WTC11 (cell line): ENCODE results near the gene ADAM33. TPM values are rescaled to one million over a fixed set of nuclear protein-coding genes. Genes with fewer than 3 reads are reported as not detected.

Experiments
- ATAC-seq: fragments of 200-7000 bp; cut with Tn5 transposase; 2 replicates; pipeline ENCODE4 v1.10.0; 2021; ENCODE audit warnings: mild to moderate bottlenecking, moderate library complexity
- CTCF ChIA-PET: fragments of 300-600 bp; sonication (Branson Sonifier 250); formaldehyde crosslinking; loops from one replicate; lab custom pipeline; 2021; ENCODE audit warnings: antibody characterized with exemption; lab: Charles Lee
- POLR2A ChIA-PET: fragments of 350-600 bp; sonication (Branson Sonifier 250); formaldehyde crosslinking; loops from one replicate; lab custom pipeline; 2021; ENCODE audit warnings: antibody characterized with exemption; lab: Charles Lee
- DNase-seq: peaks from one replicate; pipeline ENCODE4 v3.0.0; 2021; ENCODE audit warnings: low spot score
- H3K27ac Mint-ChIP-seq: 2 replicates; pipeline ENCODE4 v1.8.0; 2021; ENCODE audit warnings: mixed read lengths
- H3K27me3 Mint-ChIP-seq: 2 replicates; pipeline ENCODE4 v1.8.0; 2021; ENCODE audit warnings: low read depth, mild to moderate bottlenecking, moderate library complexity, mixed read lengths
- H3K36me3 Mint-ChIP-seq: 2 replicates; pipeline ENCODE4 v1.8.0; 2021; ENCODE audit warnings: mixed read lengths
- H3K4me1 Mint-ChIP-seq: 2 replicates; pipeline ENCODE4 v1.8.0; 2022; ENCODE audit warnings: mixed read lengths
- H3K4me3 Mint-ChIP-seq: 2 replicates; pipeline ENCODE4 v1.8.0; 2021; ENCODE audit warnings: mild to moderate bottlenecking, moderate library complexity, mixed read lengths
- H3K9me3 Mint-ChIP-seq: 2 replicates; pipeline ENCODE4 v1.8.0; 2021; ENCODE audit warnings: mixed read lengths
- AR ChIP-seq: fragments of 250-450 bp; sonication (Bioruptor Pico); IDR thresholded peaks from 2 replicates; pipeline ENCODE4 v1.9.0; 2021; ENCODE audit warnings: mild to moderate bottlenecking
- ATF1 ChIP-seq: sonication (generic); formaldehyde crosslinking; IDR thresholded peaks from 2 replicates; pipeline ENCODE4 v1.8.1; 2023; ENCODE audit warnings: mild to moderate bottlenecking, moderate library complexity, missing genetic modification reagents
- ATF3 ChIP-seq: sonication (generic); formaldehyde crosslinking; conservative IDR thresholded peaks from 2 replicates; pipeline ENCODE4 v1.8.1; 2022; ENCODE audit warnings: mild to moderate bottlenecking, missing genetic modification reagents
- CTCF ChIP-seq: fragments of 200-600 bp; IDR thresholded peaks from 2 replicates; pipeline ENCODE4 v1.8.0; 2022; ENCODE audit warnings: antibody characterized with exemption
- ETV6 ChIP-seq: sonication (generic); formaldehyde crosslinking; IDR thresholded peaks from 2 replicates; pipeline ENCODE4 v1.8.1; 2022; ENCODE audit warnings: mild to moderate bottlenecking, missing genetic modification reagents
- GABPB1 ChIP-seq: sonication (generic); formaldehyde crosslinking; IDR thresholded peaks from 2 replicates; pipeline ENCODE4 v1.8.1; 2023; ENCODE audit warnings: mild to moderate bottlenecking, missing genetic modification reagents
- HMGA2 ChIP-seq: fragments of 250-450 bp; sonication (Bioruptor Pico); IDR thresholded peaks from 2 replicates; pipeline ENCODE4 v1.4.0; 2021; ENCODE audit warnings: mild to moderate bottlenecking, moderate library complexity
- IRF2 ChIP-seq: sonication (generic); formaldehyde crosslinking; IDR thresholded peaks from 2 replicates; pipeline ENCODE4 v1.8.0; 2022; ENCODE audit warnings: low read depth, missing genetic modification reagents, borderline replicate concordance
- JAZF1 ChIP-seq: fragments of 250-450 bp; sonication (Bioruptor Pico); IDR thresholded peaks from 2 replicates; pipeline ENCODE4 v1.9.0; 2021; ENCODE audit warnings: moderate library complexity, mild to moderate bottlenecking, inconsistent platforms
- NFATC4 ChIP-seq: fragments of 250-450 bp; sonication (Bioruptor Pico); IDR thresholded peaks from 2 replicates; pipeline ENCODE4 v1.9.0; 2021; ENCODE audit warnings: mild to moderate bottlenecking
- NR1H2 ChIP-seq: sonication (generic); formaldehyde crosslinking; IDR thresholded peaks from 2 replicates; pipeline ENCODE4 v1.9.0; 2021; ENCODE audit warnings: mild to moderate bottlenecking, moderate library complexity, missing genetic modification reagents
- NR3C1 ChIP-seq: sonication (generic); formaldehyde crosslinking; conservative IDR thresholded peaks from 2 replicates; pipeline ENCODE4 v1.8.1; 2023; ENCODE audit warnings: low read depth, mild to moderate bottlenecking, missing genetic modification reagents
- SP1 ChIP-seq: sonication (generic); formaldehyde crosslinking; conservative IDR thresholded peaks from 2 replicates; pipeline ENCODE4 v1.8.1; 2022; ENCODE audit warnings: missing genetic modification reagents
- TEAD1 ChIP-seq: sonication (generic); formaldehyde crosslinking; IDR thresholded peaks from 2 replicates; pipeline ENCODE4 v1.8.0; 2022; ENCODE audit warnings: mild to moderate bottlenecking, missing genetic modification reagents
- USF2 ChIP-seq: sonication (generic); formaldehyde crosslinking; IDR thresholded peaks from 2 replicates; pipeline ENCODE4 v1.8.1; 2023; ENCODE audit warnings: mild to moderate bottlenecking, missing genetic modification reagents, moderate library complexity
- ZBTB21 ChIP-seq: sonication (generic); formaldehyde crosslinking; IDR thresholded peaks from 2 replicates; pipeline ENCODE4 v1.8.1; 2023; ENCODE audit warnings: mild to moderate bottlenecking, missing genetic modification reagents, borderline replicate concordance
- ZBTB43 ChIP-seq: sonication (generic); formaldehyde crosslinking; IDR thresholded peaks from 2 replicates; pipeline ENCODE4 v1.8.1; 2023; ENCODE audit warnings: mild to moderate bottlenecking, missing genetic modification reagents
- ZNF121 ChIP-seq: sonication (generic); formaldehyde crosslinking; IDR thresholded peaks from 2 replicates; pipeline ENCODE4 v1.8.0; 2023; ENCODE audit warnings: missing genetic modification reagents
- ZNF232 ChIP-seq: sonication (generic); formaldehyde crosslinking; IDR thresholded peaks from 2 replicates; pipeline ENCODE4 v1.8.0; 2022; ENCODE audit warnings: mild to moderate bottlenecking, missing genetic modification reagents
- ZNF263 ChIP-seq: sonication (generic); formaldehyde crosslinking; IDR thresholded peaks from 2 replicates; pipeline ENCODE4 v1.8.1; 2022; ENCODE audit warnings: low read depth, mild to moderate bottlenecking, moderate library complexity, missing genetic modification reagents
- ZNF281 ChIP-seq: sonication (generic); formaldehyde crosslinking; IDR thresholded peaks from 2 replicates; pipeline ENCODE4 v1.8.0; 2023; ENCODE audit warnings: mild to moderate bottlenecking, missing genetic modification reagents
- ZNF317 ChIP-seq: sonication (generic); formaldehyde crosslinking; IDR thresholded peaks from 2 replicates; pipeline ENCODE4 v1.8.1; 2023; ENCODE audit warnings: low read depth, mild to moderate bottlenecking, moderate library complexity, missing genetic modification reagents, borderline replicate concordance
- ZNF416 ChIP-seq: fragments of 250-450 bp; sonication (Bioruptor Pico); IDR thresholded peaks from 2 replicates; pipeline ENCODE4 v1.9.0; 2021; ENCODE audit warnings: mild to moderate bottlenecking, inconsistent platforms
- ZNF423 ChIP-seq: fragments of 250-450 bp; sonication (Bioruptor Pico); IDR thresholded peaks from 2 replicates; pipeline ENCODE4 v2.1.2; 2022; ENCODE audit warnings: mild to moderate bottlenecking, moderate library complexity
- ZNF425 ChIP-seq: fragments of 250-450 bp; sonication (Bioruptor Pico); conservative IDR thresholded peaks from 2 replicates; pipeline ENCODE4 v1.9.0; 2021; ENCODE audit warnings: mild to moderate bottlenecking
- ZNF671 ChIP-seq: fragments of 250-450 bp; sonication (Bioruptor Pico); IDR thresholded peaks from 2 replicates; pipeline ENCODE4 v1.8.0; 2021; ENCODE audit warnings: mild to moderate bottlenecking
- total RNA-seq: library from RNA; stranded (reverse); gene quantifications from 3 replicates; pipeline ENCODE4 v1.2.3, GENCODE V29; 2021

Gene ADAM33
- total RNA-seq, 1 experiment from 2014 or later = 5.3 TPM

- no peak for TF ChIP-seq AR (CRISPR knock-in tag)
- no peak for TF ChIP-seq NFATC4
- no peak for TF ChIP-seq ZNF121 (CRISPR knock-in tag)
- TF ChIP-seq GABPB1 (CRISPR knock-in tag) = no peak
- TF ChIP-seq ZNF263 (CRISPR knock-in tag) = no peak
- no peak for TF ChIP-seq HMGA2 (CRISPR knock-in tag)
- no peak for TF ChIP-seq NR1H2
- TF ChIP-seq ZNF671 (CRISPR knock-in tag) = no peak
- no peak for TF ChIP-seq ZNF423
- TF ChIP-seq ZNF232 (CRISPR knock-in tag) = no peak
- no peak for TF ChIP-seq ZNF416 (CRISPR knock-in tag)
- TF ChIP-seq ZBTB43 (CRISPR knock-in tag) = no peak
- TF ChIP-seq ATF1 (CRISPR knock-in tag) = no peak
- no peak for TF ChIP-seq ZBTB21
- no peak for TF ChIP-seq ZNF281 (CRISPR knock-in tag)
- no peak for TF ChIP-seq ZNF317
- TF ChIP-seq ETV6 = no peak
- no peak for TF ChIP-seq ZNF425 (CRISPR knock-in tag)
- no peak for TF ChIP-seq NR3C1 (CRISPR knock-in tag)
- no peaks in the 10 kb centered on the region for H3K36me3 Mint-ChIP-seq
- H3K9me3 Mint-ChIP-seq = peaks cover 4% of the 10 kb centered on the region; the same call in 1 of the 2 replicates
- H3K4me1 Mint-ChIP-seq = peaks cover 10% of the 10 kb centered on the region
- H3K27ac Mint-ChIP-seq = no peak overlapping the region
- ATAC-seq (no peak), DNase-seq (no peak)
- no peaks in the 10 kb centered on the region for H3K27me3 Mint-ChIP-seq
- no peak overlapping the region for H3K4me3 Mint-ChIP-seq
- CTCF ChIA-PET = interaction anchor here (1.0 to 3.1 kb wide), 3 partner anchors 15 to 90 kb away, joined by 3 to 15 read pairs (median 7); partner anchors contain the start of gene SPEF1
- POLR2A ChIA-PET = interaction anchor here (0.7 kb wide), 1 partner anchor 333 kb away, joined by 7 read pairs; no protein-coding TSS in a partner anchor
Observed at GRCh38 chr20:3691306-3691705, 9.5 kb upstream of the ADAM33 start.

GRCh38 chr20:3690413-3690812 lies 8.6 kb upstream of the ADAM33 start:
- Mint-ChIP-seq H3K27me3 (no peaks in the 10 kb centered on the region), H3K4me3 (no peak overlapping the region), H3K9me3 (peaks cover 4% of the 10 kb centered on the region; the same call in 1 of the 2 replicates), H3K36me3 (no peaks in the 10 kb centered on the region), H3K4me1 (peaks cover 11% of the 10 kb centered on the region), H3K27ac (no peak overlapping the region)
- POLR2A ChIA-PET = interaction anchor here (0.7 kb wide), 1 partner anchor 332 kb away, joined by 7 read pairs; no protein-coding TSS in a partner anchor
- CTCF ChIA-PET = interaction anchor here (1.0 to 3.1 kb wide), 3 partner anchors 10 to 20 kb away, joined by 3 to 15 read pairs (median 7); no protein-coding TSS in a partner anchor
- ATAC-seq (no peak), DNase-seq (no peak)
- TF ChIP-seq SP1 (no peak), CTCF (no peak), USF2 (CRISPR knock-in tag) (no peak), ATF3 (no peak), JAZF1 (CRISPR knock-in tag) (no peak), TEAD1 (CRISPR knock-in tag) (no peak), IRF2 (CRISPR knock-in tag) (no peak)
